Measurements from ENCODE around the gene CCR7. TPM values are rescaled to one million over a fixed set of nuclear protein-coding genes. Genes with fewer than 3 reads are reported as not detected.

CCR7 gene
- total RNA-seq, 6 experiments from 2014 or later: not detected

GRCh38 chr17:40605306-40605705, 40.0 kb upstream of the CCR7 start:
- TF ChIP-seq, protein P1, sequence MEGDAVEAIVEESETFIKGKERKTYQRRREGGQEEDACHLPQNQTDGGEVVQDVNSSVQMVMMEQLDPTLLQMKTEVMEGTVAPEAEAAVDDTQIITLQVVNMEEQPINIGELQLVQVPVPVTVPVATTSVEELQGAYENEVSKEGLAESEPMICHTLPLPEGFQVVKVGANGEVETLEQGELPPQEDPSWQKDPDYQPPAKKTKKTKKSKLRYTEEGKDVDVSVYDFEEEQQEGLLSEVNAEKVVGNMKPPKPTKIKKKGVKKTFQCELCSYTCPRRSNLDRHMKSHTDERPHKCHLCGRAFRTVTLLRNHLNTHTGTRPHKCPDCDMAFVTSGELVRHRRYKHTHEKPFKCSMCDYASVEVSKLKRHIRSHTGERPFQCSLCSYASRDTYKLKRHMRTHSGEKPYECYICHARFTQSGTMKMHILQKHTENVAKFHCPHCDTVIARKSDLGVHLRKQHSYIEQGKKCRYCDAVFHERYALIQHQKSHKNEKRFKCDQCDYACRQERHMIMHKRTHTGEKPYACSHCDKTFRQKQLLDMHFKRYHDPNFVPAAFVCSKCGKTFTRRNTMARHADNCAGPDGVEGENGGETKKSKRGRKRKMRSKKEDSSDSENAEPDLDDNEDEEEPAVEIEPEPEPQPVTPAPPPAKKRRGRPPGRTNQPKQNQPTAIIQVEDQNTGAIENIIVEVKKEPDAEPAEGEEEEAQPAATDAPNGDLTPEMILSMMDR (IDR thresholded peaks at IDR 0.05): no peak
- H3K36me3 Mint-ChIP-seq (ENCODE audit: low read depth): no peaks in the 10 kb centered on the region
- H3K27me3 Mint-ChIP-seq (ENCODE audit: insufficient read depth): peaks cover 21% of the 10 kb centered on the region
- H3K27ac Mint-ChIP-seq: no peak overlapping the region
- H3K4me1 Mint-ChIP-seq (ENCODE audit: low read depth): no peaks in the 10 kb centered on the region
- H3K9me3 Mint-ChIP-seq: no peaks in the 10 kb centered on the region
- no peak for DNase-seq
- H3K4me3 Mint-ChIP-seq: no peak overlapping the region

- TF ChIP-seq, protein P1 (IDR thresholded peaks at IDR 0.05): no peak
- Mint-ChIP-seq H3K36me3 (ENCODE audit: low read depth) (no peaks in the 10 kb centered on the region), H3K4me3 (no peak overlapping the region), H3K4me1 (ENCODE audit: low read depth) (no peaks in the 10 kb centered on the region), H3K27me3 (ENCODE audit: insufficient read depth) (peaks cover 27% of the 10 kb centered on the region), H3K9me3 (no peaks in the 10 kb centered on the region), H3K27ac (no peak overlapping the region)
- no peak for DNase-seq
These were observed 39.2 kb upstream of the CCR7 start for GRCh38 chr17:40604327-40605080.

- TF ChIP-seq, protein P1 (IDR thresholded peaks at IDR 0.05): no peak
- Mint-ChIP-seq H3K4me1 (ENCODE audit: low read depth) (peaks cover 7% of the 10 kb centered on the region; the same call in 1 of the 2 replicates), H3K4me3 (no peak overlapping the region), H3K36me3 (ENCODE audit: low read depth) (peaks cover 5% of the 10 kb centered on the region; the same call in 1 of the 2 replicates), H3K27ac (no peak overlapping the region), H3K9me3 (no peaks in the 10 kb centered on the region), H3K27me3 (ENCODE audit: insufficient read depth) (peaks cover 32% of the 10 kb centered on the region)
- DNase-seq: no peak
These were observed 37.5 kb upstream of the CCR7 start for GRCh38 chr17:40602445-40603443.

- peaks cover 7% of the 10 kb centered on the region; the same call in 1 of the 2 replicates for H3K4me1 Mint-ChIP-seq (ENCODE audit: low read depth)
- TF ChIP-seq, protein P1 (IDR thresholded peaks at IDR 0.05): no peak
- no peaks in the 10 kb centered on the region for H3K9me3 Mint-ChIP-seq
- H3K4me3 Mint-ChIP-seq: no peak overlapping the region
- no peak for DNase-seq
- H3K27ac Mint-ChIP-seq: no peak overlapping the region
- peaks cover 5% of the 10 kb centered on the region; the same call in 1 of the 2 replicates for H3K36me3 Mint-ChIP-seq (ENCODE audit: low read depth)
- peaks cover 29% of the 10 kb centered on the region for H3K27me3 Mint-ChIP-seq (ENCODE audit: insufficient read depth)
These were observed 35.3 kb upstream of the CCR7 start for GRCh38 chr17:40600486-40601046.

GRCh38 chr17:40599468-40599763, 34.1 kb upstream of the CCR7 start:
- no peak for DNase-seq
- Mint-ChIP-seq H3K27me3 (ENCODE audit: insufficient read depth) (peaks cover 31% of the 10 kb centered on the region), H3K4me3 (no peak overlapping the region), H3K36me3 (ENCODE audit: low read depth) (peaks cover 5% of the 10 kb centered on the region; the same call in 1 of the 2 replicates), H3K9me3 (no peaks in the 10 kb centered on the region), H3K27ac (no peak overlapping the region), H3K4me1 (ENCODE audit: low read depth) (peaks cover 7% of the 10 kb centered on the region; the same call in 1 of the 2 replicates)
- TF ChIP-seq, protein P1 (IDR thresholded peaks at IDR 0.05): no peak

Measured in HFFc6 (cell line).